ENCODE measurements around the gene C4orf36.
"Not testable (repeated sequence)": the region's sequence is repeated elsewhere in the genome, so short reads cannot be mapped to it uniquely, and the experiment has no call there.

Gene C4orf36

GRCh38 chr4:86916392-86916791 lies 24.2 kb upstream of the C4orf36 start:
- no peak for DNase-seq

GRCh38 chr4:86910820-86911684 lies 18.8 kb upstream of the C4orf36 start:
- no peak for DNase-seq

GRCh38 chr4:86910369-86910768 lies 18.1 kb upstream of the C4orf36 start:
- no peak for DNase-seq

- no peak for DNase-seq
These were observed 17.5 kb upstream of the C4orf36 start for GRCh38 chr4:86909546-86910295.

GRCh38 chr4:86908251-86908657 lies 16.0 kb upstream of the C4orf36 start:
- no peak for DNase-seq

GRCh38 chr4:86901864-86902263 lies 9.6 kb upstream of the C4orf36 start:
- no peak for DNase-seq

GRCh38 chr4:86898562-86898961 lies 6.3 kb upstream of the C4orf36 start:
- no peak for DNase-seq

GRCh38 chr4:86896596-86896995 lies 4.4 kb upstream of the C4orf36 start:
- DNase-seq: no peak

GRCh38 chr4:86895692-86896488 lies 3.7 kb upstream of the C4orf36 start:
- peak; percentile 55 for DNase-seq

- no peak for DNase-seq
These were observed 2.2 kb upstream of the C4orf36 start for GRCh38 chr4:86894455-86894854.

- DNase-seq: no peak
These were observed 914 bp upstream of the C4orf36 start for GRCh38 chr4:86893136-86893535.

- DNase-seq: no peak
These were observed 376 bp upstream of the C4orf36 start for GRCh38 chr4:86892636-86892960.

GRCh38 chr4:86890790-86891189 lies 1.4 kb downstream of the C4orf36 start:
- no peak for DNase-seq

GRCh38 chr4:86879641-86880040 lies 12.6 kb downstream of the C4orf36 start:
- no peak for DNase-seq

- DNase-seq: no peak
These were observed 13.6 kb downstream of the C4orf36 start for GRCh38 chr4:86878640-86879039.

GRCh38 chr4:86876894-86877685 lies 15.1 kb downstream of the C4orf36 start:
- no peak for DNase-seq

- DNase-seq: not testable (repeated sequence)
These were observed 16.8 kb downstream of the C4orf36 start for GRCh38 chr4:86875436-86875835.

GRCh38 chr4:86872135-86872534 lies 20.1 kb downstream of the C4orf36 start:
- DNase-seq: no peak

- DNase-seq: no peak
These were observed 21.7 kb downstream of the C4orf36 start for GRCh38 chr4:86870442-86871069.

- no peak for DNase-seq
These were observed 34.7 kb downstream of the C4orf36 start for GRCh38 chr4:86857341-86858052.

GRCh38 chr4:86856896-86857295 lies 35.3 kb downstream of the C4orf36 start:
- DNase-seq: no peak
